GM18519 (cell line): ENCODE results near the gene CLN3.
"Not testable (repeated sequence)": the region's sequence is repeated elsewhere in the genome, so short reads cannot be mapped to it uniquely, and the experiment has no call there.

Source experiments
- ATAC-seq: cut with Tn5 transposase; IDR thresholded peaks from one replicate; pipeline ENCODE4 v1.9.1; 2021; ENCODE audit warnings: mild to moderate bottlenecking, moderate library complexity; ENCODE audit not compliant: unreplicated experiment, low FRiP score

The CLN3 gene

DNA sequence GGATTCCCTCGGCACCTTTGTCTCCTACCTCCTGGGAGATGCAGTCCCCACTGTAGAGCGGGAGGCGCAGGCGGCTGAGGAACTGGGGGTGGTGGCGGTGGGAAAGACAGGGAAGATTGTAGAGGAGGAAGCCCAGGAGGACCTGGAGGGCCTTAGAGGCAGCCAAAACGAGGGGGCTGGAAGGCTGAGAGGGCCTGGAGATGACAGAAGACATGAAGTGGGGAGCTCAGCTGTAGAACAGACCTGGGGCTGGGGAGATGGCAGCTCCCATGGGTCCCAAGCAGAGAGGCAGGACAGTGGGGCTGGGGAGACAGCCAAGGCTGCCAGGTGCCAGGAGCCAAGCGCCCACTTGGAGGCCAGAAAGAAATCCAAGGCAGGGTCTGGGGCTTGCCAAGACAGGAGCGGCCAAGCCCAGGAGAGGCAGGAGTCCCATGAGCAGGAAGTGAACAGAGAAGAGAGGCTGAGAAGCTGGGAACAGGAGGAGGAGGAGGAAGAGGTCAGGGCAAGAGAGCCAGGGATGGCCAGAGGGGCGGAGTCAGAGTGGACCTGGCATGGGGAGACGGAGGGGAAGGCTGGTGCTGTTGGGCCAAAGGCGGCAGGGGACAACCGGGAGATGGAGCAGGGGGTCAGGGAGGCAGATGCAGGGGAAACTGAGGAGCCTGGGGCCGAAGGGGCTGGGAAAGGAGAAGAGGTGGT lies 3.4 kb upstream of the CLN3 start:
- ATAC-seq: no peak

- no peak for ATAC-seq
Observed at GRCh38 chr16:28494121-28494851, 2.4 kb upstream of the CLN3 start, which contains the start of gene APOBR. APOBR (plus strand) TSS chr16:28494643; CDS start chr16:28494682, 39 bp downstream.

GRCh38 chr16:28492511-28492910 lies 637 bp upstream of the CLN3 start:
- ATAC-seq: no peak

DNA sequence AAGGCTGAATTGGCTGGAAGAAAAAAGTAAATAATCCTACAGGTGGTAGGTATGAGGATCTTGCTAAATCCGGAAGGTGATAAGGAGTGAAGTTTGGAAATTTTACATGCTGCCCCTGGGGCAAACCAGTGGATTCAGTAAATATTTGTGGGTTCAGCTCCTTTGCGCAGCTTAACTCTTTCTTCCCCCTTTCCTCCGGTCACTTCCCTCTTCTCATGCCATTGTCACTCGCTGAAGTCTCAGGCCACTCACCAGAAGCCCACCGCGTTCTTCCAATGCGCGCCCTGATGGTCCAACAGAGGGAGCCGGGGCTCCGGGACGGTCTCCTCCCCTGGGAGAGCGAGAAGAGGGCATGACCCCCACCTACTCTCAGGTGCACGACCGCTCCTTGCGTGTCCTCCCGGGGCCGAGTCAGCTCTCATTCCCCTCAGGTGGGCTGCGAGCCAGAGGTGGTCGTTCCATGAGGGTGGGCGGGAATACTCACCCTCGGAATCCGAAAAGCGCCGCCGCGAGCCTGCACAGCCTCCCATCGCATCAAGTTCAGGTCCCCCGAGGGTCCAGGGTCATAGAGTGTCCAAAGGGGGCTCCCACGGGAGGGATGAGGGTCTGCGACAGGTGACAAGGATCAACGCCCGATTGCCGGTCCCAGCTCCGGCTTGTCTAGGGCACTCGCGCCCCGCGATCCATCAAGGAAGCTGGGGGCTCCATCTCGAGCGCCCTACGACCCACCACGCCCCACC lies 474 bp downstream of the CLN3 start:
- peak; percentile 5 for ATAC-seq

DNA sequence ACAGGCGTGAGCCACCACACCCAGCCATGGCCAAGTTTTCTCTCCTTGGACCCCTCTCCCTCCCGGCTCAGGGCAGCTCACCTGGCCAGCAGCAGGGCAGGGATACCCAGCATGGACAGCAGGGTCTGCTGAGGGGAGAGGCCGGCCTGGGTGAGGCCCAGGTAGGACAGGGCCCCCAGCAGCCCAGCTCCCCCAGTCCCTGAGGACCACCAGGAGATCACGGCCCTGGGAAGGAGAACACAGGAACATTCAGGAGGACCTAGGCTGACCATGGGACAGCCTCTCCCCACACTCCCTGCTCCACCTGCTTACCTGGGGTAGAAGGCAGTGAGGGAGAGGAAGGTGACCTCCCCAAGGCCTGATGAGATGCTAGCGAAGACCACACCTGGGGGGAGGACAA lies 5.6 kb downstream of the CLN3 start:
- no peak for ATAC-seq

- not testable (repeated sequence) for ATAC-seq
Observed at GRCh38 chr16:28483361-28483760, 8.5 kb downstream of the CLN3 start.

DNA sequence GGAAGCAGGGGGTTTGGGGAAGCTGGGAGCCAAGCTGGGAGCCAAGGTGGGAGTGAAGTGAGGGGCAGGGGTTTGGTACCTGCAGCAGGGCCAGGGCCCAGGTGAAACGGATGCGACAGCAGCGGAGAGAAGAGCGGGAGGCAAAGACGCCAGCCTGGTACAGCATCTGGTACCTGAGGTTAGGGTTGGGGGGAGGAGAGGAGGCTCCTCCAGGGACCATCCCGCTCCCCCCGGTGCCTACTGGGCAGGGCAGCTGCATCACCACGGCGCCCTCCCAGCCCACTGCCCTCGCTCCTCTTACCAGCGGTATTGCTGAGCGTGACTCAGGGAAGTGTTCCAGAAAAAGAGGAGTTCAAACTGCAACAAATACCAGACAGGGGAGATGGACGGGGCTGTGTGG lies 9.8 kb downstream of the CLN3 start:
- ATAC-seq: no peak

GRCh38 chr16:28478506-28479180 lies 13.2 kb downstream of the CLN3 start:
- no peak for ATAC-seq

- ATAC-seq: no peak
Observed at GRCh38 chr16:28477311-28477920, 14.5 kb downstream of the CLN3 start.

GRCh38 chr16:28475221-28475620 lies 16.7 kb downstream of the CLN3 start:
- no peak for ATAC-seq

DNA sequence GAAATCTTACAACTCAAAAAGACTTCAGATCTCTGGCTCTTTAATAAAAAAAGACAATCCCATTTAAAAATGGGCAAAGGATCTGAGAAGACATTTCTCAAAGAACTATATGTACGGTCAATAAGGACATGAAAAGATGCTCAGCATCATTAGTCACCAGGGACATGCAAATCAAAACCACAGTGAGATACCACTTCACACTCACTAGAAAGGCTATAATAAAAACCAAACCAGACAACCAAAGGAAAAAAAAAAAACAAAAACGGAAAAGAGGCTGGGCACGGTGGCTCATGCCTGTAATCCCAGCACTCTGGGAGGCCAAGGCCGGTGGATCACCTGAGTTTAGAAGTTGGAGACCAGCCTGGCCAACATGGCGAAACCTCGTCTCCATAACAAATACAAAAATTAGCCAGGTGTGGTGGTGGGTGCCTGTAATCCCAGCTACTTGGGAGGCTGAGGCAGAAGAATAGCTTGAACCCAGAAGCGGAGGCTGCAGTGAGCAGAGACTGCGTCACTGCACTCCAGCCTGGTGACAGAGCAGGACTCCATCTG lies 18.1 kb downstream of the CLN3 start:
- ATAC-seq: no peak

- not testable (repeated sequence) for ATAC-seq
Observed at GRCh38 chr16:28447081-28447480, 44.8 kb downstream of the CLN3 start.

DNA sequence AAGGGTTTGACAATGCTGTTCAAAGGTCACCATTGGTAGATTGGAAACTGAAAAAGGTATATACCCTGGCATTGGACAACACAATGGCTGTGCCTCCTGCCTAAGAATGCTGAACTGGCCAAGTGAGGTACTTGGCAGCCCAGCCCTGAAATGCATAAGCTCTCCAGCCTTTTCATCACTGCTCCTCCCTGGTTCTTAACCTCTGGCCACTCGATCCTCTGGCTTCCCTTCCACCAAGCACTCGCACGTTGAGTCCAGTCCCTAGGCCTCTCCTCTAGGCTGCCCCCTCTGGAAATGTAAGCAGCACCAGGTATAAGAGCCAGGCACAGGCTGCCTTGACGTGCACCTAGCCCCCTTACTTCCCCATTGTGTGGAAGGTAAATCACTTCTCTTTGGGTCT lies 45.5 kb downstream of the CLN3 start:
- ATAC-seq: not testable (repeated sequence)

DNA sequence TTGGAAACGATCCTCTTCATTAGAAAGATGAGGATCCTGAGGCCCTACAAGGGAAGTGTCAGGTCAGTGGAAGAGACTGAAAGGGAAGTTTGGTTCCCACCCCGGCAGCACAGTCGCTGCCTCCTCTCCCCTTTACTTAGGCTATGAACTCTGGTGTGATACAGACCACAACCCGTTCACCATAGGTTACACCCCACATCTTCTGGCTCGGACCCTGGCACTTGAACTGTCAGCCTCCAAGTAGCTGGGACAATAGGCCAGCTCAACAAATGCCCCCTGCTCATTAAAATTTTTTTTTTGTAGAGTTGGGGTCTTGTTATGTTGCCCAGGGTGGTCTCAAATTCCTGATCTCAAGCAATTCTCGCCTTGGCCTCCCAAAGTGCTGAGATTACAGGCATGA lies 47.9 kb downstream of the CLN3 start:
- ATAC-seq: not testable (repeated sequence)

DNA sequence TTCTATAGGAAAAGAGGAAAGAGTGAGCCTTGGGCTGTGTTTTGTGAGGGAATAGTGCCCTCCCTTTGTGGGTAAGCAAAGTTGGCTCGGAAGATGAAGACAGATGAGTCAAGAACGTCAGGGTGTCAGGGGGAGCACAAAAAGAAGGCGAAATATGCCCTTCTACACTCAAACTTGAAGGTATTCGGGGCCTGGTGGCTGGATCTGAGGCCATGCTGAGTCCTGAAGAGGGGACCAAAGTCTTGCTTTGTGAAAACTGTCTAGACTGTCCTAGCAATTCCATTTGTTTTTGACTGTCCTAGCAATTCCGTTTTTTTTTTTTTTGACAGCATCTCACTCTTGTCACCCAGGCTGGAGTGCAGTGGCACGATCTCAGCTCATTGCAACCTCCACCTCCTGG lies 53.0 kb downstream of the CLN3 start:
- ATAC-seq: not testable (repeated sequence)

DNA sequence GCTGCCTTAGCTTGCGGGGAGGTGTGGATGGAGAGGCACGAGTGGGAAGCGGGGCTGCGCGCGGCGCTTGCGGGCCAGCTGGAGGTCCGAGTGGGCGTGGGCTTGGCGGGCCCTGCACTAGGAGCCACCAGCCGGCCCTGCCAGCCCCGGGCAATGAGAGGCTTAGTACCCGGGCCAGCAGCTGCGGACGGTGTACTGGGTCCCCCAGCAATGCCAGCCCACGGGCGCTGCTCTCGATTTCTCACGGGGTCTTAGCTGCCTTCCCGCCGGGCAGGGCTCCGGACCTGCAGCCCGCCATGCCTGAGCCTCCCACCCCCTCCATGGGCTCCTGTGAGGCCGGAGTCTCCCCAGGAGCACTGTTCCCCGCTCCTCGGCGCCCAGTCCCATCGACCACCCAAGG lies 56.5 kb downstream of the CLN3 start:
- not testable (repeated sequence) for ATAC-seq
